ENCODE measurements around the gene RFTN2.
"Not testable (repeated sequence)": the region's sequence is repeated elsewhere in the genome, so short reads cannot be mapped to it uniquely, and the experiment has no call there.

RFTN2 gene

DNA sequence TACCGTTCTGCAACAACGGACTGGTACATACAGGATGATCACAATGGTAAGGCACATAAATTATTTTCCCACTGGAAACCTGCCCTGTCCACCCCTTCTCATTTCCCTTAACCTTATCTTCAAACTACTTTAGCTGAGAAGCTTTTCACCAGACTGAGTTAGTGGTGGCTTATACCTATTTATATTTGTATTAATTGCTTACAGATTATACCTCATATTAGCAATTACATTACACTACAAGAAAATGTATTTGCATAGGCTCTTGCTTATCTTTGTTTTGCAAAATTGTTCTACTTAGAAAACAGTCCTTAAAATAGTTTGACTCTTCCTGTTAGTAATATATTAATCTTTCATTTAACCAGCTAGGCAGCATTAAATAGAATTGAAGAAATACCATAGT lies 124.1 kb downstream of the RFTN2 start:
- not testable (repeated sequence) for DNase-seq (ENCODE audit: low read depth, low spot score)

DNA sequence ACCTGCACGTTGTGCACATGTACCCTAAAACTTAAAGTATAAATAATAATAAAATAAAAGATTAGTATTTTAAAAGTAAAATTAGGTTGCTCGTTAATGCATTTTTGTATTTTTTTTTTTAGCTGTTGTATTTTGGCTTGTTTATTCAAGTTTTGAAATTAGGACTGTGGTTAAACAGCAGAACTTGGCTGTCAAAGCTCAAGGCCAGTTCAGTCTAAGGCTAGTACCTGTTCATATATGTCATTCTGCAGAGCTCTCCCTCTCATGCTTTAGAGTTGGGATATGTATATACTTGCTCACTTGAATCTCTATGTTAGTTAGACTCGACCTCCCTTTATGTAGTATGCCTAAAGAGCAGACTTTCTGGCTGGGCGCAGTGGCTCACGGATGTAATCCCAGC lies 126.8 kb downstream of the RFTN2 start:
- no peak for DNase-seq (ENCODE audit: low read depth, low spot score)

- DNase-seq (ENCODE audit: low read depth, low spot score): no peak
These were observed 128.1 kb downstream of the RFTN2 start for GRCh38 chr2:197547163-197547900.

GRCh38 chr2:197543206-197543605 lies 132.2 kb downstream of the RFTN2 start:
- no peak for DNase-seq (ENCODE audit: low read depth, low spot score)

GRCh38 chr2:197539734-197540133 lies 135.7 kb downstream of the RFTN2 start:
- DNase-seq (ENCODE audit: low read depth, low spot score): no peak

DNA sequence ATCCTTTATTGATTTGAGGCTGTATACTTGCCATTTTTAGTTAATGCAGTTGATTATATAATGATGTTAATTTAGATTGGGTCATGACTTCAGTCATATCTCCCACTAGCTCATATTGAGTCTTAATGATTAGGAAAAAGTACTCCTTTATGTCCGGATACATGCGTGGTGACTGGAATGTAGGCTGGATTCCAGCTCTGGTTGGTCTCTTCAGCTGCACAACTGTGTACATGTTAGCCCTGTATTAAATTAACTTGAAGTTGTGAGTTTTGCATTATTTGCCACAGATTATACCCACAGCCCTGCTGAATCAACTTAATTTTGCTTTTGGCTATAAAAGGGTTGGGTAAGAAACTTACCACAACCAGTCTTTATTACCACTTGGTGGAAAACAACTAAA lies 137.0 kb downstream of the RFTN2 start:
- peak; percentile 36 for DNase-seq (ENCODE audit: low read depth, low spot score)
